ENCODE data around the gene SELENOK. TPM values are rescaled to one million over a fixed set of nuclear protein-coding genes. Genes with fewer than 3 reads are reported as not detected.

SELENOK gene
- total and polyA plus RNA-seq, 2 of the 13 experiments (the other 11 are each of a cell fraction or from before 2014, with no cell fraction given), result 67.0 to 81.0 TPM

DNA sequence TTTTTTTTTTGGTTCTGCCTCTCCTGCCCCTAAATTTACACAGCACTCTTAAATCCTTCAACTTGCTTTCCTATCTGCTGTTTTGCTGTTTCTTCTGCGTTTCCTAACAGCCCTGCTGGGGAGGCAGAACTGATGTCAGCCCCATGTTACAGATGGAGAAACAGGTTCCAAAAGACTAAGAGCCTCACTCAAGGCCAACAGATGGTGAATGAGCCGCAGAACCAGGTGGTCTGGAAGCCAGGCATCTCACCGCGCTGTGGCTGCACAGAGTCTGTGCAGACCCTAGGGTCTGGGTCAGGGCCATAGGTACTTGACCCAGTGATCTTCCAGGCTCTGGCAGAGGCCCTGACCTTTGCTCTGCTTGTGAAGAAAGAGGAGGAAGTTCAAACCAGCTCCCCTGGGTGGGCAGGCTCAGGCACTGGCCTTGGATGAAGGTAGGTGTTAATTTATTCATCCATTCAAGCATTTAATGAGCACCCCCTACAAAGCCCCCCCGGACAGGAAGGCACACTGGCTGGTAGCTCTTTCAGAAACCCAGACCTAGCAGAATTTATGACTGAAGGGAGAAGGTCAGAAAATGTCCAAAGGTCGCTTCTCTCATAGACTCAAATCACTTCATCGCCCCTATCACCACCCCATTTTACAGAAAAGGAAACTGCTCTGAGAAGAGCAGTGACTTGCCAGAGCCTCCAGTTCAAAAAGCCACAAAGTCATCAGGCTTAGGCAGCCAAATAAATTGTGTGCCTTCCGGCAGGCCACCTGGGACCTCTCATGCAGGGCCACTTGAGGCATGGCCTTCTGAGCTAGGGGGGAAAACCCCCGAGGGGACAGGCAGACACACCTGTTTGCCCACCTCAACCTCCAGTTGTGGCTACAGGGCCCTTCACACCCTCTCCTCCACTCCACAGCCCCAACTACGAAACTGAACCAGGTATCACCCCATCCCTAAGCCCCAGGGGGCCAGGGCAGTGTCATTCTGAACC, 48.2 kb downstream of the SELENOK start (continued):
- TF ChIP-seq, protein P1, sequence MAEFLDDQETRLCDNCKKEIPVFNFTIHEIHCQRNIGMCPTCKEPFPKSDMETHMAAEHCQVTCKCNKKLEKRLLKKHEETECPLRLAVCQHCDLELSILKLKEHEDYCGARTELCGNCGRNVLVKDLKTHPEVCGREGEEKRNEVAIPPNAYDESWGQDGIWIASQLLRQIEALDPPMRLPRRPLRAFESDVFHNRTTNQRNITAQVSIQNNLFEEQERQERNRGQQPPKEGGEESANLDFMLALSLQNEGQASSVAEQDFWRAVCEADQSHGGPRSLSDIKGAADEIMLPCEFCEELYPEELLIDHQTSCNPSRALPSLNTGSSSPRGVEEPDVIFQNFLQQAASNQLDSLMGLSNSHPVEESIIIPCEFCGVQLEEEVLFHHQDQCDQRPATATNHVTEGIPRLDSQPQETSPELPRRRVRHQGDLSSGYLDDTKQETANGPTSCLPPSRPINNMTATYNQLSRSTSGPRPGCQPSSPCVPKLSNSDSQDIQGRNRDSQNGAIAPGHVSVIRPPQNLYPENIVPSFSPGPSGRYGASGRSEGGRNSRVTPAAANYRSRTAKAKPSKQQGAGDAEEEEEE (CRISPR knock-in tag; IDR thresholded peaks at IDR 0.05; ENCODE audit: borderline replicate concordance), result peak; percentile 11; the same call in 1 of the 2 replicates
- TF ChIP-seq NFE2L2 (IDR thresholded peaks at IDR 0.05; ENCODE audit: low read length) (no peak), ZNF232 (CRISPR knock-in tag; IDR thresholded peaks at IDR 0.05; ENCODE audit: borderline replicate concordance) (peak; percentile 48; the same call in 1 of the 2 replicates), HHEX (CRISPR knock-in tag; IDR thresholded peaks at IDR 0.05) (peak; percentile 54; the same call in 1 of the 2 replicates), CENPT (CRISPR knock-in tag; IDR thresholded peaks at IDR 0.05; ENCODE audit: low read depth) (no peak), NR1H2 (CRISPR knock-in tag; IDR thresholded peaks at IDR 0.05; ENCODE audit: borderline replicate concordance, low read depth) (no peak), ZNF644 (CRISPR knock-in tag; IDR thresholded peaks at IDR 0.05; ENCODE audit: low read depth) (no peak), SNRNP70 (IDR thresholded peaks at IDR 0.05; ENCODE audit: low read depth, low read length) (no peak), GPN1 (CRISPR knock-in tag; IDR thresholded peaks at IDR 0.05; ENCODE audit: borderline replicate concordance) (no peak), ZFP90 (CRISPR knock-in tag; IDR thresholded peaks at IDR 0.05; ENCODE audit: borderline replicate concordance) (peak; percentile 54), PPARG (CRISPR knock-in tag; conservative IDR thresholded peaks at IDR 0.05) (peak; percentile 78), NCOA2 (CRISPR knock-in tag; IDR thresholded peaks at IDR 0.05) (0 out of 2 replicates have a peak, but pooled peaks have one; percentile 9), ELF4 (CRISPR knock-in tag; IDR thresholded peaks at IDR 0.05; ENCODE audit: borderline replicate concordance) (no peak)
- TF ChIP-seq, protein P2, sequence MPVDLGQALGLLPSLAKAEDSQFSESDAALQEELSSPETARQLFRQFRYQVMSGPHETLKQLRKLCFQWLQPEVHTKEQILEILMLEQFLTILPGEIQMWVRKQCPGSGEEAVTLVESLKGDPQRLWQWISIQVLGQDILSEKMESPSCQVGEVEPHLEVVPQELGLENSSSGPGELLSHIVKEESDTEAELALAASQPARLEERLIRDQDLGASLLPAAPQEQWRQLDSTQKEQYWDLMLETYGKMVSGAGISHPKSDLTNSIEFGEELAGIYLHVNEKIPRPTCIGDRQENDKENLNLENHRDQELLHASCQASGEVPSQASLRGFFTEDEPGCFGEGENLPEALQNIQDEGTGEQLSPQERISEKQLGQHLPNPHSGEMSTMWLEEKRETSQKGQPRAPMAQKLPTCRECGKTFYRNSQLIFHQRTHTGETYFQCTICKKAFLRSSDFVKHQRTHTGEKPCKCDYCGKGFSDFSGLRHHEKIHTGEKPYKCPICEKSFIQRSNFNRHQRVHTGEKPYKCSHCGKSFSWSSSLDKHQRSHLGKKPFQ (CRISPR knock-in tag; IDR thresholded peaks at IDR 0.05; ENCODE audit: insufficient replicate concordance), result no peak
- TF ChIP-seq, protein P3, sequence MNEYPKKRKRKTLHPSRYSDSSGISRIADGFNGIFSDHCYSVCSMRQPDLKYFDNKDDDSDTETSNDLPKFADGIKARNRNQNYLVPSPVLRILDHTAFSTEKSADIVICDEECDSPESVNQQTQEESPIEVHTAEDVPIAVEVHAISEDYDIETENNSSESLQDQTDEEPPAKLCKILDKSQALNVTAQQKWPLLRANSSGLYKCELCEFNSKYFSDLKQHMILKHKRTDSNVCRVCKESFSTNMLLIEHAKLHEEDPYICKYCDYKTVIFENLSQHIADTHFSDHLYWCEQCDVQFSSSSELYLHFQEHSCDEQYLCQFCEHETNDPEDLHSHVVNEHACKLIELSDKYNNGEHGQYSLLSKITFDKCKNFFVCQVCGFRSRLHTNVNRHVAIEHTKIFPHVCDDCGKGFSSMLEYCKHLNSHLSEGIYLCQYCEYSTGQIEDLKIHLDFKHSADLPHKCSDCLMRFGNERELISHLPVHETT (CRISPR knock-in tag; conservative IDR thresholded peaks at IDR 0.05), result no peak
- TF ChIP-seq, protein P4, sequence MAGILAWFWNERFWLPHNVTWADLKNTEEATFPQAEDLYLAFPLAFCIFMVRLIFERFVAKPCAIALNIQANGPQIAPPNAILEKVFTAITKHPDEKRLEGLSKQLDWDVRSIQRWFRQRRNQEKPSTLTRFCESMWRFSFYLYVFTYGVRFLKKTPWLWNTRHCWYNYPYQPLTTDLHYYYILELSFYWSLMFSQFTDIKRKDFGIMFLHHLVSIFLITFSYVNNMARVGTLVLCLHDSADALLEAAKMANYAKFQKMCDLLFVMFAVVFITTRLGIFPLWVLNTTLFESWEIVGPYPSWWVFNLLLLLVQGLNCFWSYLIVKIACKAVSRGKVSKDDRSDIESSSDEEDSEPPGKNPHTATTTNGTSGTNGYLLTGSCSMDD (CRISPR knock-in tag; IDR thresholded peaks at IDR 0.05), result no peak
- TF ChIP-seq, protein P5, sequence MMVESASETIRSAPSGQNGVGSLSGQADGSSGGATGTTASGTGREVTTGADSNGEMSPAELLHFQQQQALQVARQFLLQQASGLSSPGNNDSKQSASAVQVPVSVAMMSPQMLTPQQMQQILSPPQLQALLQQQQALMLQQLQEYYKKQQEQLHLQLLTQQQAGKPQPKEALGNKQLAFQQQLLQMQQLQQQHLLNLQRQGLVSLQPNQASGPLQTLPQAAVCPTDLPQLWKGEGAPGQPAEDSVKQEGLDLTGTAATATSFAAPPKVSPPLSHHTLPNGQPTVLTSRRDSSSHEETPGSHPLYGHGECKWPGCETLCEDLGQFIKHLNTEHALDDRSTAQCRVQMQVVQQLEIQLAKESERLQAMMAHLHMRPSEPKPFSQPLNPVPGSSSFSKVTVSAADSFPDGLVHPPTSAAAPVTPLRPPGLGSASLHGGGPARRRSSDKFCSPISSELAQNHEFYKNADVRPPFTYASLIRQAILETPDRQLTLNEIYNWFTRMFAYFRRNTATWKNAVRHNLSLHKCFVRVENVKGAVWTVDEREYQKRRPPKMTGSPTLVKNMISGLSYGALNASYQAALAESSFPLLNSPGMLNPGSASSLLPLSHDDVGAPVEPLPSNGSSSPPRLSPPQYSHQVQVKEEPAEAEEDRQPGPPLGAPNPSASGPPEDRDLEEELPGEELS (CRISPR knock-in tag; IDR thresholded peaks at IDR 0.05), result no peak
- TF ChIP-seq, protein P6, sequence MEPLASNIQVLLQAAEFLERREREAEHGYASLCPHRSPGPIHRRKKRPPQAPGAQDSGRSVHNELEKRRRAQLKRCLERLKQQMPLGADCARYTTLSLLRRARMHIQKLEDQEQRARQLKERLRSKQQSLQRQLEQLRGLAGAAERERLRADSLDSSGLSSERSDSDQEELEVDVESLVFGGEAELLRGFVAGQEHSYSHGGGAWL (CRISPR knock-in tag; IDR thresholded peaks at IDR 0.05), result no peak
